ENCODE data around the gene ATP5ME.

ATP5ME gene

DNA sequence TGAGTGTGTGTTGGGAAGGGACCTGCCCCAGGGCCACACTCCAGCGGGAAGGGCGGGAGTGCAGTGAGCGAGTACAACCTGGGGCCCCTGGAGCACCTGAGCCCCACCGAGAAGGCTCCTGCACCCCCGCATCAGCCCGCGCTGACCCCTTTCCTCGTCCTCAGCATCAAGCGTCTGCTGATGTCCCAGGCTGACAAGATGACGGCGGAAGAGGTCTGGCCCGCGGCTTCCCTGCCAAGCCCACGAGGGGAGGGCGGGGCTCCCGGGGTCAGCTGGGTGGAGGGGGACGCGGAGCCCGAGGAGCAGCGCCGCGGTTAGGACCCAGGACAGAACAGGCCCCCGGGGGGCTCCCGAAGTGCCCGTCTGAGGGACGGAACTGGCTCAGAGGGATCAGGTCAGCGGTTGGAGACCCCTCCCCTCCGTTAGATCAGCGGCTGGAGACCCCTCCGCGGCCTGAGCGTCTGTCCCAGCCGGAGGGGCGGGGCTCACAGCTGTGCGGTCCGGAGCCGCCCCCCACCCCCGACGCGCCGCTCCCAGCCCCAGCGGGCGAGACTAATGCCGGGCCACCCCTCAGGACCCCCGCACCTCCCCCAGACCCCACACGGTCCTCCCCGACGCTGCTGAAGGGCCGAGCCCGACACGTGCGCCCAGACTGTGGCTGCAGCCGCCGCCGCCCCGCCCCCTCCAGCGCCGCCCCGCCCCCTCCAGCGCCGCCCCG lies 7.0 kb upstream of the ATP5ME start:
- no peak for DNase-seq (ENCODE audit: low read depth)
- peak overlapping the region; percentile 53 for H3K4me3 ChIP-seq (ENCODE audit: low read length)
- TF ChIP-seq, protein P1, sequence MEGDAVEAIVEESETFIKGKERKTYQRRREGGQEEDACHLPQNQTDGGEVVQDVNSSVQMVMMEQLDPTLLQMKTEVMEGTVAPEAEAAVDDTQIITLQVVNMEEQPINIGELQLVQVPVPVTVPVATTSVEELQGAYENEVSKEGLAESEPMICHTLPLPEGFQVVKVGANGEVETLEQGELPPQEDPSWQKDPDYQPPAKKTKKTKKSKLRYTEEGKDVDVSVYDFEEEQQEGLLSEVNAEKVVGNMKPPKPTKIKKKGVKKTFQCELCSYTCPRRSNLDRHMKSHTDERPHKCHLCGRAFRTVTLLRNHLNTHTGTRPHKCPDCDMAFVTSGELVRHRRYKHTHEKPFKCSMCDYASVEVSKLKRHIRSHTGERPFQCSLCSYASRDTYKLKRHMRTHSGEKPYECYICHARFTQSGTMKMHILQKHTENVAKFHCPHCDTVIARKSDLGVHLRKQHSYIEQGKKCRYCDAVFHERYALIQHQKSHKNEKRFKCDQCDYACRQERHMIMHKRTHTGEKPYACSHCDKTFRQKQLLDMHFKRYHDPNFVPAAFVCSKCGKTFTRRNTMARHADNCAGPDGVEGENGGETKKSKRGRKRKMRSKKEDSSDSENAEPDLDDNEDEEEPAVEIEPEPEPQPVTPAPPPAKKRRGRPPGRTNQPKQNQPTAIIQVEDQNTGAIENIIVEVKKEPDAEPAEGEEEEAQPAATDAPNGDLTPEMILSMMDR (conservative IDR thresholded peaks at IDR 0.05; ENCODE audit: low read depth, low read length): no peak

DNA sequence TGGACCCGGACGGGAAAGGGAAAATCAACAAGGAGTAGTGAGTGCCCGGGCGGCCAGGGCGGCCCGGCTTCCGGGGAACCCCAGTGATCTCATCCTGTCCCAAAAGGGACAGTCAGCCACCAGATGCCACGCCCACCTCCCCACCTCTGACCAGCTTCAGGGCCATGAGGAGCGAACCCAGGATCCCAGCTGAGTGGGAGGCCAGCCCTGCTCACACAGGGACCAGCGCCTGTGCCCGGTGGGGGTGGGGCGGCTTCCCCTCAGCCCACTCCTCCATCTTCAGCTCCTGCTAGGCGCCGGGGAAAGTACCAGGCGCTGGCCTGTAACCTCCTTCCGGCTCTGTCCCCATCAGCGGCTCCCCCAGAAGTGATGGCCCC lies 6.5 kb upstream of the ATP5ME start:
- H3K4me3 ChIP-seq (ENCODE audit: low read length): peak overlapping the region; percentile 53
- TF ChIP-seq, protein P1 (conservative IDR thresholded peaks at IDR 0.05; ENCODE audit: low read depth, low read length): no peak
- DNase-seq (ENCODE audit: low read depth): no peak

DNA sequence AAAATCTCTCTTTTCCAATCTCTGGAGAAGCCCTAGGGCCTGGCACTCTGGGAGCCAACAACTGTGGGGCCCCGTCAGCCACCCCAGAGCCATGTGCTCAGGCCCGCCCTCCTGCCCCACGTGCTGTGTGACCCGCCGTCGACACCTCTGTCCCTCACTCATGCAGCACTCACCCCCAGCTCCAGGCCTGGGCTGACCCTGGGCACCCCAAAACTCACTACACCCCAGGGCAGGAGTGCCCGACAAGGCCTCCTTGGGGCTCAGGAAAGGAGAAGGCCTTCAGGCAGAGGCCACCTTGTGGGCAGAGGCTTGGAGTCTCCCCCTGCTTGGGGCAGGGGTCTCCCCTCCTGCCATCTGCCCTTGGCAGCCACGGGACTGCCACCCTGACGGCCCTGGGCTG lies 6.0 kb upstream of the ATP5ME start:
- DNase-seq (ENCODE audit: low read depth): no peak
- TF ChIP-seq, protein P1 (conservative IDR thresholded peaks at IDR 0.05; ENCODE audit: low read depth, low read length): no peak
- H3K4me3 ChIP-seq (ENCODE audit: low read length): no peak overlapping the region

DNA sequence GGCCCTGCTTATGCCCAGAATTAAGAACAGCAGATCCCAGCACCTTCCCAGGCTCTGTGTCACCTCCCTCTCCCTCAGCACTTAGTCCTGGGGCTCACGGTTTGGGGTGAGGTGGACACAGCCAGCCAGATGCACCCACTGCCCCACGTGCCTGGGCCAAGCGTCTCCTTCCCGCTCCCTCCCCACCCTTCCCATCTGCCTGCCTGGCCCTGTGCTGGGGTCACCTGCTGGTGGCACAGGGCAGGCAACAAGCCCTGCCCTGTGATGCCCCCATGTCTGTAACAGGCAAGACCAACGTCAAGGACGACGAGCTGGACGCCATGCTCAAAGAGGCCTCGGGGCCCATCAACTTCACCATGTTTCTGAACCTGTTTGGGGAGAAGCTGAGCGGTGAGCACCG lies 5.6 kb upstream of the ATP5ME start:
- TF ChIP-seq, protein P1 (conservative IDR thresholded peaks at IDR 0.05; ENCODE audit: low read depth, low read length): no peak
- H3K4me3 ChIP-seq (ENCODE audit: low read length): no peak overlapping the region
- DNase-seq (ENCODE audit: low read depth): no peak

DNA sequence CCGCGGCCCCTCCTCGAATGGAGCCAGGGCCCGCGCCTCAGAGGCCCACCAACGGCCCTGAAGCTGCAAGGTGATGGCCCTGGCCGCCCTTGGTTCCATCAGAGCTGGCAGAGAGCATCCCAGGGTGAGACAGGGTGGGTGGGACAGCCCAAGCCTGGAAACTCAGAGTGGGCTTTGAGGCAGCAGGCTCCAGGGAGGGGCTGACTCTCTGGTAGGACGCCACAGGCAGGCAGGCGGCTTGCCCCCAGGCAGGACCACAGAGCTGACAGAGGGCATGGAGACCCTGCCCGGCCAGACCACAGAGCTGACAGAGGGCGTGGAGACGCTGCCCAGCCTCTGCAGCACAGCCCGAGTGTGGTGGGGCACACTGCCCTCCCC lies 5.0 kb upstream of the ATP5ME start:
- DNase-seq (ENCODE audit: low read depth): no peak
- H3K4me3 ChIP-seq (ENCODE audit: low read length): no peak overlapping the region

DNA sequence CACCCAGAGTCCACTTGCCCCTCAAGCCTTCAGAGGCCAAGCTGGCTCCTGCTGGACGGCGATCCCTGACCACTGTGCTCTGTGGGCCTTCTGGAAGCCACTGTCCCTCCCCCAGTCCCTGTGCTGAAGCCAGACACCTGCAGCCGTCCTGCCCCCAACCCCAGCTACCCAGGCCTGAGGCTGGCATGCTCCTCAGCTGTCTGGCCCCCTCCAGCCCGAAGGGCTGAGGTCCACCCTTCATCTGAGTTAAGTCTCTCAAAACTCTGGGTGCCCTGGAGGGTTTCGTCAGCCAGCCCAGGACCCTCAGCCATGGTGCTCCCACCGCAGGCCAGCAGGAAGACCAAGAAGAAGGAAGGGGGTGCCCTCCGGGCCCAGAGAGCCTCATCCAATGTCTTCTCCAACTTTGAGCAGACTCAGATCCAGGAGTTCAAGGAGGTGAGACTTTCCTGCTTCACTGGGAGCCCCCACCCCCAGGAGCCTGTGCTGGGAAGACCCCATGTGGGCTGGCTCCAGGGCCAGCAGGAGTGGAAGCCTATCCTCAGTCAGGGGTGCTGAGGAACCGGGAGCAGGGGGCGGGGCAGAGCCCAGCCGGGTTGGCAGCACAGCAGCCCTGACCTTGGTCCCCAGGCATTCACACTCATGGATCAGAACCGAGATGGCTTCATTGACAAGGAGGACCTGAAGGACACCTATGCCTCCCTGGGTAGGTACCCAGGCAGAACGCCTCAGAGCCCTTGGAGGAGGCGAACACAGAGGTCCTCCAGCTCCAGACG lies 4.4 kb upstream of the ATP5ME start:
- TF ChIP-seq, protein P1 (conservative IDR thresholded peaks at IDR 0.05; ENCODE audit: low read depth, low read length): no peak
- no peak overlapping the region for H3K4me3 ChIP-seq (ENCODE audit: low read length)
- no peak for DNase-seq (ENCODE audit: low read depth)

More for the DNA sequence above, 5.0 kb upstream of the ATP5ME start:
- TF ChIP-seq, protein P1 (conservative IDR thresholded peaks at IDR 0.05; ENCODE audit: low read depth, low read length): no peak
